ENCODE measurements around the gene LY6G6D. TPM values are rescaled to one million over a fixed set of nuclear protein-coding genes. Genes with fewer than 3 reads are reported as not detected.

LY6G6D gene
- total RNA-seq, 1 donor from 2014 or later: not detected

GRCh38 chr6:31765910-31766794, 51.0 kb downstream of the LY6G6D start:
- DNase-seq: peak; percentile 54

GRCh38 chr6:31767096-31767645, 52.0 kb downstream of the LY6G6D start:
- no peak for DNase-seq

Other genes starting within 250 kb of the LY6G6D start
- gene MICB, start 217.2 kb upstream of the LY6G6D start, total RNA-seq: 14.5 and 29.3 TPM in 2 replicates
- gene MCCD1, start 186.4 kb upstream of the LY6G6D start, total RNA-seq: not detected in 2 replicates
- gene DDX39B, start 173.3 kb upstream of the LY6G6D start, total RNA-seq: 308 and 381 TPM in 2 replicates
- 0.19 and 0.51 TPM in 2 replicates for gene ATP6V1G2, start 168.7 kb upstream of the LY6G6D start, total RNA-seq
- 21.0 and 30.8 TPM in 2 replicates for gene NFKBIL1, start 167.7 kb upstream of the LY6G6D start, total RNA-seq
- not detected in 2 replicates for gene LTA, start 143.1 kb upstream of the LY6G6D start, total RNA-seq
- gene TNF, start 139.8 kb upstream of the LY6G6D start, total RNA-seq: 0.17 TPM in 1 of 2 replicates, not detected in the other
- 3.4 and 30.5 TPM in 2 replicates for gene LTB, start 132.9 kb upstream of the LY6G6D start, total RNA-seq
- 0.37 TPM in 1 of 2 replicates, not detected in the other for gene LST1, start 129.1 kb upstream of the LY6G6D start, total RNA-seq
- gene NCR3, start 122.3 kb upstream of the LY6G6D start, total RNA-seq: not detected in 2 replicates
- not detected in 2 replicates for gene AIF1, start 100.1 kb upstream of the LY6G6D start, total RNA-seq
- gene PRRC2A, start 94.6 kb upstream of the LY6G6D start, total RNA-seq: 32.2 and 70.8 TPM in 2 replicates
- 133 and 309 TPM in 2 replicates for gene BAG6, start 62.7 kb upstream of the LY6G6D start, total RNA-seq
- 0.34 and 0.37 TPM in 2 replicates for gene APOM, start 59.5 kb upstream of the LY6G6D start, total RNA-seq
- 20.6 and 28.6 TPM in 2 replicates for gene C6orf47, start 54.6 kb upstream of the LY6G6D start, total RNA-seq
- 11.9 and 12.9 TPM in 2 replicates for gene GPANK1, start 50.4 kb upstream of the LY6G6D start, total RNA-seq
- gene CSNK2B, start 49.3 kb upstream of the LY6G6D start, total RNA-seq: 111 and 116 TPM in 2 replicates
- 1.8 and 3.2 TPM in 2 replicates for gene LY6G5B, start 45.4 kb upstream of the LY6G6D start, total RNA-seq
- 3.6 and 4.5 TPM in 2 replicates for gene LY6G5C, start 34.3 kb upstream of the LY6G6D start, total RNA-seq
- 60.7 and 66.9 TPM in 2 replicates for gene ABHD16A, start 12.0 kb upstream of the LY6G6D start, total RNA-seq
- gene LY6G6F, start 8.5 kb upstream of the LY6G6D start, total RNA-seq: not detected in 2 replicates
- not detected in 2 replicates for gene LY6G6C, start 6.4 kb downstream of the LY6G6D start, total RNA-seq
- not detected in 2 replicates for gene MPIG6B, start 8.0 kb downstream of the LY6G6D start, total RNA-seq
- 126 and 150 TPM in 2 replicates for gene DDAH2, start 14.0 kb downstream of the LY6G6D start, total RNA-seq
- 543 and 615 TPM in 2 replicates for gene CLIC1, start 21.2 kb downstream of the LY6G6D start, total RNA-seq
- gene MSH5, start 24.7 kb downstream of the LY6G6D start, total RNA-seq: 7.1 and 8.5 TPM in 2 replicates
- 1.4 and 2.4 TPM in 2 replicates for gene SAPCD1, start 47.3 kb downstream of the LY6G6D start, total RNA-seq
- gene VWA7, start 62.0 kb downstream of the LY6G6D start, total RNA-seq: 0.05 and 0.34 TPM in 2 replicates
- 39.7 and 116 TPM in 2 replicates for gene VARS1, start 80.4 kb downstream of the LY6G6D start, total RNA-seq
- gene LSM2, start 91.6 kb downstream of the LY6G6D start, total RNA-seq: 32.0 and 36.9 TPM in 2 replicates
- 0.51 and 0.85 TPM in 2 replicates for gene HSPA1L, start 99.9 kb downstream of the LY6G6D start, total RNA-seq
- gene HSPA1A, start 100.2 kb downstream of the LY6G6D start, total RNA-seq: 139 and 155 TPM in 2 replicates
- gene HSPA1B, start 112.4 kb downstream of the LY6G6D start, total RNA-seq: 68.8 and 71.5 TPM in 2 replicates
- 66.8 and 78.1 TPM in 2 replicates for gene NEU1, start 147.5 kb downstream of the LY6G6D start, total RNA-seq
- gene SLC44A4, start 163.6 kb downstream of the LY6G6D start, total RNA-seq: 0.05 and 0.17 TPM in 2 replicates
- 45.9 and 58.9 TPM in 2 replicates for gene EHMT2, start 182.3 kb downstream of the LY6G6D start, total RNA-seq
- 3.6 and 4.9 TPM in 2 replicates for gene ZBTB12, start 186.7 kb downstream of the LY6G6D start, total RNA-seq
- not detected in 2 replicates for gene C2, start 212.4 kb downstream of the LY6G6D start, total RNA-seq
- 1.6 and 2.0 TPM in 2 replicates for gene CFB, start 230.7 kb downstream of the LY6G6D start, total RNA-seq
- 111 and 114 TPM in 2 replicates for gene NELFE, start 243.6 kb downstream of the LY6G6D start, total RNA-seq
- 37.3 and 48.2 TPM in 2 replicates for gene SKIC2, start 243.8 kb downstream of the LY6G6D start, total RNA-seq

Measured in dermis blood vessel endothelial cell (primary cell).